ENCODE data around the gene TCN2.
"Not testable (repeated sequence)": the region's sequence is repeated elsewhere in the genome, so short reads cannot be mapped to it uniquely, and the experiment has no call there.

TCN2 gene

DNA sequence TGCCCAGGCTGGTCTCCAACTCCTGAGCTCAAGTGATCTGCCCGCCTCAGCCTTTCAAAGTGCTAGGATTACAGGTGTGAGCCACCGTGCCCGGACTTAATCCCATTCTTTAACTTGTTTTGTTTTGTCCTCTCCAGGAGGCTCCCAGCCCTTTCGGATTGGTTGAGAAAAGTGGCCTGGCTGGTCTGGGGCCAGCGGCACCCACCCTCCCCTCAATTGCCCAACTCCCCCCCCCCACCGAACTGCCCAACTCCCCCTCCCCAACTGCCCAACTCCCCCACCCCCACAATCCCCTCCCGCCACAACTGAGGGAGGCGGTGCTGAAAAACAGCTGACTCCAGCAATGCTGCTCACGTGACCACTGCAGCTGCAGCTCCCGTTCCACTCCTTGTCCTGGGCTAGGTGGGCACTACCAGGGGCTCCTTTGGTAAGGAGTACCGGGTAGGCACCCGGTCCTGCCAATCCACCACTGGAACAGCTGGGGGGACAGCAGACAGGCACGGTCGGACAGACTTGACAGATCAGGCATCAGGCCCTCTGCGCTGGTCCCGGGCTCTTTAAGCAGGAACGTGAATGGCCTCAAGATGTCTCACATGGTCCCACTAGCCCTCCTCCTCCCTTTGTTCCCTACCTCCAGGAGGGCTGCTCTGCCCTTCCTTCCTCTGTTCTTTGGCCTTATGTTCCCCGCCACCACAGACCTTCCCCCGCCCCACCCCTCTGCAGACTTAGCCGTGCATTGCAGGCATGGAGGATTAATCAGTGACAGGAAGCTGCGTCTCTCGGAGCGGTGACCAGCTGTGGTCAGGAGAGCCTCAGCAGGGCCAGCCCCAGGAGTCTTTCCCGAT is at the start of gene TCN2:
Gene TCN2 (plus strand): TSS at position 720 of the 845 bp plus-strand sequence. CDS start 158 bp downstream, outside the sequence.
- no peak for TF ChIP-seq CTCF (IDR thresholded peaks at IDR 0.05; ENCODE audit: control insufficient read depth, insufficient read depth, low read depth, low read length, missing control alignments)
- peak within 1 kb of the TSS; percentile 69 for H3K4me3 ChIP-seq (ENCODE audit: control insufficient read depth, low read depth, low read length)
- no peak for DNase-seq (ENCODE audit: low read depth)

DNA sequence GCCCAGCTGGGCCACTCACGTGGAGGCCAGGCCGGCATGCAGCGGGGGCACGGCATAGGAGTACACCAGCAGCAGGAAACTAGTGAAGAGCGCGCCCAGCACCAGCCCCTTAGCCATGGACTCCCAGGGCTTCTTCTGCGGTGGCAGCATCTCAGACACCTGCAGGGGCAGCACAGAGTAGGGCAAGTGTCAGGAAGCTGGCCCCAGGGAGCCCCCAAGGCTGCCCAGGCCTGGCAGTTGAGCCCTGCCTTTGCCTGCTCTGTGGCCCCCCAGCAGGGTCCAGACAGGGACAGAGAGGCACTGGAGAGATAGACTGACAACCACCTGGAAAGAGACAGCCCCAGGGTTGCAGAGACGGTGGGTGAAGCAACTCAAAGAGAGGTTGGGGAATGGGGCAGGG is 49.7 kb upstream of the TCN2 start:
- no peak overlapping the region for H3K4me3 ChIP-seq (ENCODE audit: control insufficient read depth, low read depth, low read length)
- no peak for TF ChIP-seq CTCF (IDR thresholded peaks at IDR 0.05; ENCODE audit: control insufficient read depth, insufficient read depth, low read depth, low read length, missing control alignments)
- no peak for DNase-seq (ENCODE audit: low read depth)

GRCh38 chr22:30559889-30560288 is 47.1 kb upstream of the TCN2 start:
- H3K4me3 ChIP-seq (ENCODE audit: control insufficient read depth, low read depth, low read length) = no peak overlapping the region
- no peak for TF ChIP-seq CTCF (IDR thresholded peaks at IDR 0.05; ENCODE audit: control insufficient read depth, insufficient read depth, low read depth, low read length, missing control alignments)
- DNase-seq (ENCODE audit: low read depth) = no peak

- peak; percentile 24 for TF ChIP-seq CTCF (IDR thresholded peaks at IDR 0.05; ENCODE audit: control insufficient read depth, insufficient read depth, low read depth, low read length, missing control alignments)
- H3K4me3 ChIP-seq (ENCODE audit: control insufficient read depth, low read depth, low read length); DNase-seq (ENCODE audit: low read depth): not testable (repeated sequence)
Observed at GRCh38 chr22:30560643-30561202, 46.3 kb upstream of the TCN2 start.

GRCh38 chr22:30561402-30562189 is 45.4 kb upstream of the TCN2 start:
- DNase-seq (ENCODE audit: low read depth) = no peak
- TF ChIP-seq CTCF (IDR thresholded peaks at IDR 0.05; ENCODE audit: control insufficient read depth, insufficient read depth, low read depth, low read length, missing control alignments) = no peak
- no peak overlapping the region for H3K4me3 ChIP-seq (ENCODE audit: control insufficient read depth, low read depth, low read length)

DNA sequence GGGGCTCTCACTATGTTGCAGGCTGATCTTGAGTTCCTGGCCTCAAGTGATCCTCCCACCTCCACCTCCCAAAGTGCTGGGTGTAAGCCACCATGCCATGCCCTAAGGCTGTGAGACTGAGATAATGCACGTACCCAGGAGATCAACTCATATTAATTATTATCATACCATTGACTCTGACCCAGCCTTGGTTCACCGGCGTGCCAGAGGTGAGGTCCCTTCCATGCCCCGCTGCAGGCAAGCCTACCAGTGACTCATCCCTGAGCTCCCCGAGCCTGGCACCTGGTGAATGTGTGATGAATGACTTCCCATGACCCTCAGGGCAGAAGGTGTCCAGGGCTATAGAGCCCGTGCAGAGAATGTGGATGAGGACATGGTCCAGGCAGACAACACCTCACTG is 44.6 kb upstream of the TCN2 start:
- no peak overlapping the region for H3K4me3 ChIP-seq (ENCODE audit: control insufficient read depth, low read depth, low read length)
- no peak for TF ChIP-seq CTCF (IDR thresholded peaks at IDR 0.05; ENCODE audit: control insufficient read depth, insufficient read depth, low read depth, low read length, missing control alignments)
- DNase-seq (ENCODE audit: low read depth) = no peak
